Measurements from ENCODE around the gene TP63.

DNA sequence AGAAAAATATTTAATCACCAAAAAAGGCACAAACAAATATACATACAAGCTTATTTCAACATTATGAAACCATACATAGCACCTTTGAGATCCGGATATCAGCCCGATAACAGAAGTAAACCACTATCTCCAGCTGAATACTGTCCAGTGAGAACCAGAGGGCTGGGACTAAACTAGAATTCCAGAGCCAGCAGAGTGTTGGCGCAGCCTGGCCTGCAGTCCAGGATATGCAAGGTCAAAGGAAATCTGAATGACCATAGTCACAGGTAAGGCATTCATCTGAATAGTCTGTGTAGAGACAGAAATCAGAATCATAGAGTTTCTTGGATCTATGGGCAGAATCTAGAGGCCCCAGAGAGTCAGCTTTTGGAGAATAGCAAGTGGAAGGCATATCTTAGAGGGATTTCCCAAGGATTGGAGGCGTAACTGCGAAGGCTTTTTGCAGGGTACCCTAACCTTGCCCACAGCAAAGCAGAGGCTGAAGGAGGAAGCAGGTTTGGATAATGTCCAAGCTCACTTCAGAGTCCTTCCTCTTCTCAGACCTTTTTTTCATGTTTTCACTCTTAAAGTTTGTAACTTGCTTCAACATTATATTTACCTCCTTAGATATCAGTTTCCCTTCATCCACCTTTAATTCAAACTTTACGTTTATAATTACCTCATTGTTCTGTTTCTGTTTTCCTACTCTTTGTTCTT lies 32.5 kb upstream of the TP63 start:
- TF ChIP-seq, protein P1, sequence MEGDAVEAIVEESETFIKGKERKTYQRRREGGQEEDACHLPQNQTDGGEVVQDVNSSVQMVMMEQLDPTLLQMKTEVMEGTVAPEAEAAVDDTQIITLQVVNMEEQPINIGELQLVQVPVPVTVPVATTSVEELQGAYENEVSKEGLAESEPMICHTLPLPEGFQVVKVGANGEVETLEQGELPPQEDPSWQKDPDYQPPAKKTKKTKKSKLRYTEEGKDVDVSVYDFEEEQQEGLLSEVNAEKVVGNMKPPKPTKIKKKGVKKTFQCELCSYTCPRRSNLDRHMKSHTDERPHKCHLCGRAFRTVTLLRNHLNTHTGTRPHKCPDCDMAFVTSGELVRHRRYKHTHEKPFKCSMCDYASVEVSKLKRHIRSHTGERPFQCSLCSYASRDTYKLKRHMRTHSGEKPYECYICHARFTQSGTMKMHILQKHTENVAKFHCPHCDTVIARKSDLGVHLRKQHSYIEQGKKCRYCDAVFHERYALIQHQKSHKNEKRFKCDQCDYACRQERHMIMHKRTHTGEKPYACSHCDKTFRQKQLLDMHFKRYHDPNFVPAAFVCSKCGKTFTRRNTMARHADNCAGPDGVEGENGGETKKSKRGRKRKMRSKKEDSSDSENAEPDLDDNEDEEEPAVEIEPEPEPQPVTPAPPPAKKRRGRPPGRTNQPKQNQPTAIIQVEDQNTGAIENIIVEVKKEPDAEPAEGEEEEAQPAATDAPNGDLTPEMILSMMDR (conservative IDR thresholded peaks at IDR 0.05) = no peak
- TF ChIP-seq EZH2 (IDR thresholded peaks at IDR 0.05; ENCODE audit: low read depth) = no peak

Measured in PC-9 (cell line).